GM19351 (cell line): ENCODE measurements around the gene GSTM2.
A peak's percentile ranks its signal among the peaks of the same experiment; 100 is the strongest.
"Not testable (repeated sequence)": the region's sequence is repeated elsewhere in the genome, so short reads cannot be mapped to it uniquely, and the experiment has no call there.

ENCODE experiments used
- ATAC-seq: cut with Tn5 transposase; IDR thresholded peaks from one replicate; pipeline ENCODE4 v1.9.1; 2021; ENCODE audit warnings: mild to moderate bottlenecking, moderate library complexity; ENCODE audit not compliant: unreplicated experiment

The GSTM2 gene

DNA sequence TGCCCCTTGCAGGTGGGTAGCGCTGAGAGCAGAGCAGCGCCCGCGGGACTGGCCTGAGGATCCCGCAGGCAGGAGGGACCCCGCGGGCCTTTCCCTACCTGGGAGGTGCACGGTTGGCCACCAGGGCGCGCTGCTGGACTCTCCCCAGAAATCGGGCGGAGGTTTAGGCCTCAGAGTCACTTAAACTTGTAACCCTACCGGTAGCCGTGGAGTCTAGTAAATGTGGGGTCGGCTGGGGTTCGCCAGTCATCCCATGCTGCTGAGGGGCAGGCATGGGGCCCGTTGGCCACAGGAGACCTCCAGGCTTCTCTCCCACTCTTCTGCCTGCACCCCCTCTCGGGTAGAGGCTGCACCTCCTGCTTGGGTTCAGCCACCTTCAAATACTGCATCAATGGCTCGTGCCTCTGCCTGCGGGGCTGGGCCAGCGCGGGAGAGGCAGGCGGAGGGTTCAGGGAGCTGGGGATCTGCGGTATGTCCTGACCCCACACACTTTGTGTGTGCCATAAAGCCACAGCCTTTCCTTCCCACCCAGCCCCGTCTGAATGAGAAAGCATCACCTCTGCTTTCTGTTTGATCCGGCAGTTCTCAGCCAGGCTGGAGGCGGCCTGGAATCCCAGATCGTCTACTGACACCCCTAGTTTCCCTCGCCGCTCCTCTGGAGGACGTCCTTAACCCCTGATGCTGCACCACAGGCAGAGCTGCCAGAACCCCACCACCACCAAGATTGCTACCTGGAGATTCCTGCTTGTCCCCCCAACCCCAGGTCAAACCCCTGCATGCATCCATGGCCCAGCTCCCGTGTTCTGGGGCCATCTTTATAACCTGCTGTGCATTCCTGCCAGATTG, 24.2 kb upstream of the GSTM2 start:
- ATAC-seq = peak; percentile 95

DNA sequence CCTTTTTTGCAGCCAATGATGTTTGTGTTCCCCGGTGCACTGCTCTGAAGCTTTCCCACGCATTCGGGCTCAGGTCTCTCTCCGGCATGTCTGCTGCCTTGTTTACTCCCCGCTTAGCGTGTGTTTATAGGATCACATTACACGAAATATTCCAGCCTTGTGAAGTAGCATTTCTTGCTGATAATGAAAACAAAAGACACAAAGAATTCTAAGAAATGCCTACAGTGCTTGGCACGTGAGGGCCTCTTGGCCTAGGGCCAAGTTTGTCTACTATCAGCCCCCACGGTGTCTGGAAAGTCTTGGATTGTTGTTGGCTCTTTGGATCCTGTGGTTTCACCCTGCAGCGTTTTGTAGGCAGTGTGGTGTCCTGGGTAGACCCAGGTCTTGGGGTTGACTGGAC, 23.2 kb upstream of the GSTM2 start:
- ATAC-seq = no peak

GRCh38 chr1:109649491-109649914, 18.4 kb upstream of the GSTM2 start:
- no peak for ATAC-seq

- no peak for ATAC-seq
Measured at GRCh38 chr1:109650609-109651008, 17.2 kb upstream of the GSTM2 start.

DNA sequence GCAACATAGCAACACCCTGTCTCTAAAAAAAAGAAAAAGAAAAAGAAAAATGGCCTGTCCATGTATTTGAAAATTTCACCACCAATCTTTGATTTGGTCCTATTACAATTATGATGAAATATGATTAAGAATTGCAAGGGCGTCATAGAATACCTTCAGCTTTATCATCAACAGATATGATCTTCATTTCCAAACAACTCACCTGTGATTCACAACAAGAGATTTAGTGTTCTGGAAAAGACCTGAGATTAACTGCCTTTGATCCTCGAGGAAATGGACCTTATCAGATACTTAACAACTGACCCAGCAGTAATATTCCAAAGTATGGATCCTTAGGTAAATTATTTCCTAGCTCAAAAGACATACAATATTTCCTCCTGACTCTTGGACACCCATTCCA, 15.5 kb upstream of the GSTM2 start:
- no peak for ATAC-seq

DNA sequence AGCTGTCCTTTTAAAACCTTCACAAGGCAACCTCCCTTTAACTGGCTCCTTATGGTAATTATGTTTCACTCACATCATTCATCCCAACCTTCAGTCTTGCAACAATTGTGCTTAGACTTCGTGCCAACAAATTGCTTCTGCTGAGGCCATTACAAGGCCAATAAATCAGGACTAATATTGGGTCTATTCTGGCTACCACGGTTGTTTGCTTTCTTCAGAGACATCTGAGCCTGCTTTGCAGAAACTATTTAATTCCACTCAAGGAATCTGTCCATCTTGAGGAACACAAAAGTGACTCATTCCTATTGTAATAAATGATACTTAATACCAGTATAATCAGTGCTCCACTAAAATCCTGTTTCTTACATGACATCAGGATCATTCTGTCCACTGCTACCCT, 14.6 kb upstream of the GSTM2 start:
- no peak for ATAC-seq

- no peak for ATAC-seq
Measured at GRCh38 chr1:109654519-109654918, 13.3 kb upstream of the GSTM2 start.

DNA sequence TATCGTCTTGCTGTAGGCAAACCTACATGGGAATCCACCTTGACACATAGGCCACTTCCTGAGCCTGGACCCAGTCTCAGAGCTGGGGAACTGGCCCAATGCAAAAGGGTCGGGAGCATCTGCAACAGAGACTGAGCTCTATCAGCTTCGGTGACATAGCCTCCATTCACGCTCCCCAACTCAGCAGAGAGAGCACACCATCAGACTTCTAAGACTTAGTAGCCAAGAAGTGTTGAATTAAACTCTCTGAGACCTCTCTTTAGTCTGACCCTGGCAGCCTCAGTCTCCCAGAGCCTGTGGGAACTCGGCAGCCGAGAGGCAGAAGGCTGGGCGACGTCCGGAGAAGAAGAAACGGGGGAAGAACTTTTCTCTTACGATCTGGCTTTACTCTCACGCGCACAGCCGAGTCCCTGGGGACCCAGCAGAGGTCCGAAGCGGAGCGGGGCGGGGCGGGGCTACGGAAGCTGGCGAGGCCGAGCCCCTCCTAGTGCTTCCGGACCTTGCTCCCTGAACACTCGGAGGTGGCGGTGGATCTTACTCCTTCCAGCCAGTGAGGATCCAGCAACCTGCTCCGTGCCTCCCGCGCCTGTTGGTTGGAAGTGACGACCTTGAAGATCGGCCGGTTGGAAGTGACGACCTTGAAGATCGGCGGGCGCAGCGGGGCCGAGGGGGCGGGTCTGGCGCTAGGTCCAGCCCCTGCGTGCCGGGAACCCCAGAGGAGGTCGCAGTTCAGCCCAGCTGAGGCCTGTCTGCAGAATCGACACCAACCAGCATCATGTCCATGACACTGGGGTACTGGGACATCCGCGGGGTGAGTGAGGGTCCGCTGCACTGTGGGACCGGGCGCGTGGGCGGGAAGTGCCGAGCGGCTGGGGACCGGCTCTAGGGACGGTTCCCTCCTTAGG, 12.0 kb upstream of the GSTM2 start, which contains the start of gene GSTM4:
GSTM4 (plus strand) TSS at position 485 of the 905 bp plus-strand sequence; CDS start at position 776, 291 bp downstream.
- ATAC-seq = peak; percentile 91

GRCh38 chr1:109657395-109657794, 10.5 kb upstream of the GSTM2 start:
- ATAC-seq = no peak

- ATAC-seq = no peak
Measured at GRCh38 chr1:109657970-109658369, 9.9 kb upstream of the GSTM2 start.

- no peak for ATAC-seq
Measured at GRCh38 chr1:109658533-109659042, 9.3 kb upstream of the GSTM2 start.

DNA sequence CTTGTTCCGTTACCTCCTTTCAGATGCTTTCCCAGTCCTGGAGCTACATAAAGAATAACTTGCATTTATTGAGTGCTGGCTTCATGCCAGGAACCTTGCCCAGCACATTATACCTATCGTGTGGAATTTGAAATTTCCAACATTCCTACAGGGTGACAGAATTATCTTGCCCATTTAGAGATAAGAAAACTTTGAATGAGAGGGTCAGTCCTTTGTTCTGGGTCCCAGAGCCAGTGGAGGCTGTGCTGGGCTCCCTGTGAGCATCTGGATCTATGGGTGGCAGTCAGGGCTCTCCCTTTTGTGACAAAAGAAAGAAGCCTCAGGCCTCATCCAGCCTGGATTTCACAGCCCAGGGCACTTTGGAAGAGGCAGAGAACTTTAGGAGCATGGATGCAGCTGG, 8.7 kb upstream of the GSTM2 start:
- ATAC-seq = no peak

DNA sequence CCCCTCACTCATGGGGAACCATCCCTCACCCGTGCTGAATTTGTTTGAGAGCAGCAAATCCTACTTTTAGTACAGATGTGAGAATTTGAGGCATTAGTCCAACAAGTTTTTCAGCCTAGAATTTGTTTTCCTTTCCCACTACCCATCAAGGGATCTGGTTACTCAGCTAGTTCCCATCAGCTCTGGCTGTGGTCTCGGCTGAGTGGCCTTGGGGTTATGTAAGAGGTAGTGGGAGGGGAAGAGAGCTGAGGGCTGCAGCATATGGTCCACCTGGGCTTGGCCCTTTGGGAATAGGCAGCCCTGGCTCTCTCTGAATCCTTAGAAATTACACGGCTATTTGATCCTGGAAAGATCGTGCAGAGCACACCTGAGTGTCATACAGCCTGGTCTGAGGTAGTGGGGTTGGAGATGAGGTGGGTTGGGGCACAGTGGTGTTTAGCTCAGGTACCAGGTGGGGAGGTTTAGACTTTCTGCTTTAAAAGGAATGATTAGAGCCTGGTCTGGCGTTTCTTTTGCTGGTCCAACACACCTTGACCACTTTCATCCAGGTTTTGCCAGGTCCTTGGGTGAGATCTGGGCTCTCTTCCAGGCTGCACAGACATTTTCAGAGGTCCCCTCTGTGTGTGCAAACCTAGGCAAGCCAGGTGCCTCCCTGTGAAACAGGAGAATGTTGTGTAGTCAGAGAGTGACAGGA, 7.7 kb upstream of the GSTM2 start:
- no peak for ATAC-seq

GRCh38 chr1:109660691-109661026, 7.2 kb upstream of the GSTM2 start:
- ATAC-seq = not testable (repeated sequence)

GRCh38 chr1:109661391-109661790, 6.5 kb upstream of the GSTM2 start:
- ATAC-seq = no peak

DNA sequence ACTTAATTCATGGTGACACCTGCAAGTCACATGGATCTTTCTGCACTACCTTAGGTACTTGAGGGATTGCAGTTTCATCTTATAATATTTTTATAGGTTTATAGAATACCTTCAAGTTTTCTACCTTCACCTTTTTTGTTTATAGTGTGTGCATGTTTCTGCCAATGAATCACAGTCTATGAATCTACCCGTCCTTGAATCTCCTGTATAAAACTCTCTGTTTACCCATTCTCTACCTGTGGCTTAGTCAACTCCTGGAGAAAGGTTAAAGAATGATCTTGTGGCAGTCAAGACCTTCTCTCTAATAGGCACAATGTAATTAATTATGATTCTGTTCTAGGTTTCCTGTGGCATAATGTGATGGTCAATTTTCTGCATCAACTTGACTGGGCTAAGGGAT, 3.2 kb upstream of the GSTM2 start:
- ATAC-seq = no peak

GRCh38 chr1:109668123-109668775, 392 bp downstream of the GSTM2 start:
- no peak for ATAC-seq

- ATAC-seq = no peak
Measured at GRCh38 chr1:109669246-109669948, 1.5 kb downstream of the GSTM2 start.

DNA sequence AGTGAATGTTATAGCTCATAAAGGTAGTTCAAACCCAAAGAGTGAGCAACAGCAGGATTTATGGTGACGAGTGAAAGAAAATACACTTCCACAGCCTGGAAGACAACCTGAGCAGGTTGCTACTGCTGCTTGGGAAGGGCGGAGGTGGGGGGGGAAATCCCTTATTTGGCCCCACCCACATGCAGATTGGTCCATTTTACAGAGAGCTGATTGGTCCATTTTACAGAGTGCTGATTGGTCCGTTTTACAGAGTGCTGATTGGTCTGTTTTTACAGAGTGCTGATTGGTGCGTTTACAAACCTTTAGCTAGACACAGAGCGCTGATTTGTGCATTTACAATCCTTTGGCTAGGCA, 2.1 kb downstream of the GSTM2 start:
- not testable (repeated sequence) for ATAC-seq

- no peak for ATAC-seq
Measured at GRCh38 chr1:109671067-109671466, 3.2 kb downstream of the GSTM2 start.
